NCI-H2196 (cell line): Measurements from ENCODE around the gene TRPM5.
A peak's percentile ranks its signal among the peaks of the same experiment; 100 is the strongest.

Experiments
- DNase-seq: peaks from one replicate; lab custom pipeline; 2025; ENCODE audit not compliant: unreplicated experiment; lab: John Stamatoyannopoulos, UW

The TRPM5 gene

GRCh38 chr11:2409611-2410468 is 34.5 kb downstream of the TRPM5 start:
- no peak for DNase-seq

GRCh38 chr11:2409126-2409525 is 35.2 kb downstream of the TRPM5 start:
- no peak for DNase-seq

- no peak for DNase-seq
Observed at GRCh38 chr11:2408671-2409070, 35.6 kb downstream of the TRPM5 start.

GRCh38 chr11:2406878-2407410 is 37.4 kb downstream of the TRPM5 start:
- no peak for DNase-seq

GRCh38 chr11:2406451-2406850 is 37.9 kb downstream of the TRPM5 start:
- DNase-seq = no peak

- DNase-seq = no peak
Observed at GRCh38 chr11:2404735-2405196, 39.5 kb downstream of the TRPM5 start.

- no peak for DNase-seq
Observed at GRCh38 chr11:2402890-2403645, 41.2 kb downstream of the TRPM5 start.

- no peak for DNase-seq
Observed at GRCh38 chr11:2402106-2402505, 42.2 kb downstream of the TRPM5 start.

GRCh38 chr11:2401436-2401984 is 42.8 kb downstream of the TRPM5 start:
- no peak for DNase-seq

GRCh38 chr11:2400762-2401435 is 43.4 kb downstream of the TRPM5 start:
- no peak for DNase-seq

GRCh38 chr11:2400069-2400761 is 44.1 kb downstream of the TRPM5 start, which contains the start of gene TSSC4:
TSS of gene TSSC4 (plus strand) at chr11:2400750. CDS start at chr11:2402634, 1,884 bp downstream.
- peak; percentile 100 for DNase-seq

- no peak for DNase-seq
Observed at GRCh38 chr11:2399488-2400068, 44.7 kb downstream of the TRPM5 start.

- DNase-seq = no peak
Observed at GRCh38 chr11:2398664-2399355, 45.5 kb downstream of the TRPM5 start.

- DNase-seq = no peak
Observed at GRCh38 chr11:2397005-2397404, 47.3 kb downstream of the TRPM5 start.

- no peak for DNase-seq
Observed at GRCh38 chr11:2396471-2396870, 47.8 kb downstream of the TRPM5 start.

GRCh38 chr11:2395856-2396255 is 48.5 kb downstream of the TRPM5 start:
- no peak for DNase-seq

- no peak for DNase-seq
Observed at GRCh38 chr11:2395211-2395730, 49.0 kb downstream of the TRPM5 start.

GRCh38 chr11:2394818-2395105 is 49.6 kb downstream of the TRPM5 start:
- DNase-seq = no peak
